DOHH2 (cell line): ENCODE results near the gene TMPO.

Experiments used
- EZH2phosphoT487 ChIP-seq: fragments of 200-600 bp; sonication (generic); IDR thresholded peaks from 2 replicates; pipeline ENCODE4 v1.6.1; 2017; ENCODE audit warnings: borderline replicate concordance, mild to moderate bottlenecking, antibody characterized with exemption, low read length, moderate library complexity, mixed read lengths
- TF ChIP-seq, protein P1 (sequence below): fragments of 200-600 bp; sonication (generic); IDR thresholded peaks from one replicate; pipeline ENCODE4 v1.5.1; 2014; ENCODE audit warnings: antibody characterized with exemption, mild to moderate bottlenecking, low read depth, low read length; ENCODE audit not compliant: poor library complexity, severe bottlenecking

DNA sequence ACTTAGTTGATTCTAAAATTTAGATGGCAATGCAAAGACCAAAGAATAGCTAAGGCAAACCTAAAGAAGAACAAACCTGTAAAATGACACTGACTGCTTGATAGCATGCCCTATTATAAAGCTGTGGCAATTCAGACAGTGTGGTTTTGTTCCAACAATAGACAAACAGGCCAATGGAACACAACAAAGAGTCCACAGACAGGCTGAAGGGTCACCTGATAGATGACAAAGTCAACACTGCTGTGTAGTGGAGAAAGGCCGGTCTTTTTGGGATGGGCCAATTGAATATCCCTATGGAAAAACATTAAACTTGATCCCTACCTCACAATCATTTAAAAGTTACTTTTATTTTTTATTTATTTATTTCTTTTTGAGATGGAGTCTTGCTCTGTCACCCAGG is 44.3 kb downstream of the TMPO start:
- TF ChIP-seq, protein P1, sequence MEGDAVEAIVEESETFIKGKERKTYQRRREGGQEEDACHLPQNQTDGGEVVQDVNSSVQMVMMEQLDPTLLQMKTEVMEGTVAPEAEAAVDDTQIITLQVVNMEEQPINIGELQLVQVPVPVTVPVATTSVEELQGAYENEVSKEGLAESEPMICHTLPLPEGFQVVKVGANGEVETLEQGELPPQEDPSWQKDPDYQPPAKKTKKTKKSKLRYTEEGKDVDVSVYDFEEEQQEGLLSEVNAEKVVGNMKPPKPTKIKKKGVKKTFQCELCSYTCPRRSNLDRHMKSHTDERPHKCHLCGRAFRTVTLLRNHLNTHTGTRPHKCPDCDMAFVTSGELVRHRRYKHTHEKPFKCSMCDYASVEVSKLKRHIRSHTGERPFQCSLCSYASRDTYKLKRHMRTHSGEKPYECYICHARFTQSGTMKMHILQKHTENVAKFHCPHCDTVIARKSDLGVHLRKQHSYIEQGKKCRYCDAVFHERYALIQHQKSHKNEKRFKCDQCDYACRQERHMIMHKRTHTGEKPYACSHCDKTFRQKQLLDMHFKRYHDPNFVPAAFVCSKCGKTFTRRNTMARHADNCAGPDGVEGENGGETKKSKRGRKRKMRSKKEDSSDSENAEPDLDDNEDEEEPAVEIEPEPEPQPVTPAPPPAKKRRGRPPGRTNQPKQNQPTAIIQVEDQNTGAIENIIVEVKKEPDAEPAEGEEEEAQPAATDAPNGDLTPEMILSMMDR = no peak
- no peak for TF ChIP-seq EZH2phosphoT487
